ENCODE results near the gene GREB1L.
A peak's percentile ranks its signal among the peaks of the same experiment; 100 is the strongest.

GREB1L gene

DNA sequence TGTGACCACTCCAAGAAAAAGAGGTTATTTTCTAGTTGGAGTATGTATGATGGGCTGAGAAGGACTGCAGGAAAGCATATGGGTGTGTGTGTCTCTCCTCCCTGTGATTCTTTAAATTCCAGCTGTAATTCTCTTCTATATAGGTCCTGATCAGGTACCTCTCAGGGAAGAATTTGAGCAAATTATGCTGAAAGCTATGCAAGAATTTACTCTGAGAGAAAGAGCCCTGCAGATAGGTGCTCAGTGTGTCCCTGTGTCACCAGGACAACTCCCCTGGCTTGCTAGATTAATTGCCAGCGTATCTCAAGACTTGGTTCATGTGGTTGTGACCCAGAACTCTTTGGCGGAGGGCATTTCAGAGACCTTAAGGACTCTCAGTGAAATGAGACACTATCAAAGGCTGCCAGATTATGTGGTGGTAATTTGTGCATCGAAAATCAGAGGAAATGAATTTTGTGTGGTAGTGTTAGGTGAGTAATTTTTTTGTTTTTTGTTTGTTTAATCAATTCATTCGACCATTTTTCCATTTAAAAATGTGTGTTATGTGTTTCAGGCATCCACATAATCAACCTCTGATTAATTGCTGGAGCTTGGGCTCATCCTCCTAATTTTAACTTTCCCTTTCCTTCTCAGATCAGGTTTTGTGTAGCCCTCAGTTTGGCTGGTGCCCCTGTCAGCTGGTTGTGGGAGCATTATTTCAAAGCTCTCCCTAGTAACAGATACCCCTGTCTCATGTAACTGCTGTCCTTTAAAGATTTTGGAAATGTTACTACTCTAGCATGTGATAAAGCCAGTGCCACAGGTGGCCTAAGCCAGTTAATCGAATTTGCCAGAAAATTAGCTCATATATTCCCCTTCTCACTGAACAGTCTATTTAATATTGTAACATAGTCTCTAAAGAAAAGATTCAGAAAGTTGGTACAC, 207.6 kb downstream of the GREB1L start:
- POLR2A ChIA-PET, result no interaction called here
- Histone ChIP-seq H3K36me3 (ENCODE audit: control insufficient read depth in 4 of 4, insufficient read depth in 4 of 4, low read length in 3 of 4) (no peaks in the 10 kb centered on the region), H3K27me3 (replicated peaks in 2 of 5; ENCODE audit: control insufficient read depth in 4 of 5, insufficient read depth in 5 of 5, low read length in 4 of 5) (no peaks in the 10 kb centered on the region), H3K9me3 (ENCODE audit: control extremely low read depth in 1 of 5, control insufficient read depth in 4 of 5, insufficient read depth in 2 of 5, low read depth in 1 of 5, low read length in 4 of 5) (no peaks in the 10 kb centered on the region), H3K4me3 (ENCODE audit: control insufficient read depth in 1 of 7, extremely low read depth in 1 of 7, insufficient read depth in 4 of 7, low read depth in 2 of 7, low read length in 6 of 7) (no peak overlapping the region), H3K27ac (ENCODE audit: insufficient read depth in 1 of 2, low read depth in 1 of 2, low read length in 2 of 2, poor library complexity in 1 of 2, severe bottlenecking in 2 of 2) (no peak overlapping the region), H3K4me1 (ENCODE audit: control extremely low read depth in 1 of 4, control insufficient read depth in 4 of 4, insufficient read depth in 4 of 4, low read length in 3 of 4) (no peaks in the 10 kb centered on the region)
- WGBS (ENCODE audit: insufficient coverage), result 93% methylated on average over 3 of the region's 5 CpGs
- CTCF ChIA-PET, result interaction anchor here (1.0 kb wide), 1 partner anchor 255 kb away, joined by 4 read pairs; no protein-coding TSS in a partner anchor
- DNase-seq, result peak in 2 of 3 donors; percentile 7 to 11

GRCh38 chr18:21450503-21450902, 208.5 kb downstream of the GREB1L start:
- no peak for DNase-seq
- Histone ChIP-seq H3K4me1 (ENCODE audit: control extremely low read depth in 1 of 4, control insufficient read depth in 4 of 4, insufficient read depth in 4 of 4, low read length in 3 of 4) (no peaks in the 10 kb centered on the region), H3K9me3 (ENCODE audit: control extremely low read depth in 1 of 5, control insufficient read depth in 4 of 5, insufficient read depth in 2 of 5, low read depth in 1 of 5, low read length in 4 of 5) (no peaks in the 10 kb centered on the region), H3K27me3 (replicated peaks in 2 of 5; ENCODE audit: control insufficient read depth in 4 of 5, insufficient read depth in 5 of 5, low read length in 4 of 5) (no peaks in the 10 kb centered on the region), H3K36me3 (ENCODE audit: control insufficient read depth in 4 of 4, insufficient read depth in 4 of 4, low read length in 3 of 4) (no peaks in the 10 kb centered on the region), H3K4me3 (ENCODE audit: control insufficient read depth in 1 of 7, extremely low read depth in 1 of 7, insufficient read depth in 4 of 7, low read depth in 2 of 7, low read length in 6 of 7) (no peak overlapping the region), H3K27ac (ENCODE audit: insufficient read depth in 1 of 2, low read depth in 1 of 2, low read length in 2 of 2, poor library complexity in 1 of 2, severe bottlenecking in 2 of 2) (no peak overlapping the region)
- POLR2A ChIA-PET, result interaction anchor here (0.6 kb wide), 1 partner anchor 35 kb away, joined by 3 read pairs; no protein-coding TSS in a partner anchor
- CTCF ChIA-PET, result no interaction called here
- WGBS (ENCODE audit: insufficient coverage), result no CpG with 5 or more reads among the region's 2 CpGs

GRCh38 chr18:21450913-21451312, 208.9 kb downstream of the GREB1L start:
- WGBS (ENCODE audit: insufficient coverage), result no CpG with 5 or more reads among the region's 1 CpG
- H3K4me1 ChIP-seq (ENCODE audit: control extremely low read depth in 1 of 4, control insufficient read depth in 4 of 4, insufficient read depth in 4 of 4, low read length in 3 of 4), result no peaks in the 10 kb centered on the region
- POLR2A ChIA-PET, result interaction anchor here (0.6 kb wide), 1 partner anchor 36 kb away, joined by 3 read pairs; no protein-coding TSS in a partner anchor

DNA sequence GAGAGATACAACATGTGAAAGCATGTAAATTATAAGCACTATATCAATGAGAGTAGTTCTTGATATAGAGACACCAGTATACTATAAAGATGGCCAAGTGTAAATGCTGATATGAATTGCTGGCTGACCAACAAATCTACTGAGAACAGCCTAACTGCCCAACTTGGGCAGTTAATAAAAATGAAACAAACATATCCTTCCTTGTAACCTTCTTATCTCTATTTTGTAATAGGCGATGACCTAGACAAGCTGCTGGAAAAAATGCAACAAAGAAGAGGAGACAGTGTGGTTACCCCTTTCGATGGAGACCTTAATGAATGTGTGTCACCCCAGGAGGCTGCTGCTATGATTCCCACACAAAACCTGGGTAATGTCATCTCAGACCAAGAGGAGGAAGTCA, 209.8 kb downstream of the GREB1L start:
- POLR2A ChIA-PET, result no interaction called here
- Histone ChIP-seq H3K4me3 (ENCODE audit: control insufficient read depth in 1 of 7, extremely low read depth in 1 of 7, insufficient read depth in 4 of 7, low read depth in 2 of 7, low read length in 6 of 7) (no peak overlapping the region), H3K36me3 (ENCODE audit: control insufficient read depth in 4 of 4, insufficient read depth in 4 of 4, low read length in 3 of 4) (no peaks in the 10 kb centered on the region), H3K27ac (ENCODE audit: insufficient read depth in 1 of 2, low read depth in 1 of 2, low read length in 2 of 2, poor library complexity in 1 of 2, severe bottlenecking in 2 of 2) (no peak overlapping the region), H3K9me3 (ENCODE audit: control extremely low read depth in 1 of 5, control insufficient read depth in 4 of 5, insufficient read depth in 2 of 5, low read depth in 1 of 5, low read length in 4 of 5) (no peaks in the 10 kb centered on the region), H3K4me1 (ENCODE audit: control extremely low read depth in 1 of 4, control insufficient read depth in 4 of 4, insufficient read depth in 4 of 4, low read length in 3 of 4) (no peaks in the 10 kb centered on the region), H3K27me3 (replicated peaks in 2 of 5; ENCODE audit: control insufficient read depth in 4 of 5, insufficient read depth in 5 of 5, low read length in 4 of 5) (no peaks in the 10 kb centered on the region)
- no peak for DNase-seq
- 96% methylated on average over 2 of the region's 2 CpGs for WGBS (ENCODE audit: insufficient coverage)
- CTCF ChIA-PET, result interaction anchor here (1.0 kb wide), 1 partner anchor 8 kb away, joined by 3 read pairs; no protein-coding TSS in a partner anchor

More at GRCh38 chr18:21450913-21451312, 208.9 kb downstream of the GREB1L start:
- CTCF ChIA-PET, result no interaction called here
- Histone ChIP-seq H3K9me3 (ENCODE audit: control extremely low read depth in 1 of 5, control insufficient read depth in 4 of 5, insufficient read depth in 2 of 5, low read depth in 1 of 5, low read length in 4 of 5) (no peaks in the 10 kb centered on the region), H3K4me3 (ENCODE audit: control insufficient read depth in 1 of 7, extremely low read depth in 1 of 7, insufficient read depth in 4 of 7, low read depth in 2 of 7, low read length in 6 of 7) (no peak overlapping the region), H3K27me3 (replicated peaks in 2 of 5; ENCODE audit: control insufficient read depth in 4 of 5, insufficient read depth in 5 of 5, low read length in 4 of 5) (no peaks in the 10 kb centered on the region), H3K27ac (ENCODE audit: insufficient read depth in 1 of 2, low read depth in 1 of 2, low read length in 2 of 2, poor library complexity in 1 of 2, severe bottlenecking in 2 of 2) (no peak overlapping the region), H3K36me3 (ENCODE audit: control insufficient read depth in 4 of 4, insufficient read depth in 4 of 4, low read length in 3 of 4) (no peaks in the 10 kb centered on the region)
- DNase-seq, result no peak

- ChIA-PET CTCF (interaction anchor here (1.0 kb wide), 1 partner anchor 8 kb away, joined by 3 read pairs; no protein-coding TSS in a partner anchor), POLR2A (no interaction called here)
- Histone ChIP-seq H3K27ac (ENCODE audit: insufficient read depth in 1 of 2, low read depth in 1 of 2, low read length in 2 of 2, poor library complexity in 1 of 2, severe bottlenecking in 2 of 2) (no peak overlapping the region), H3K9me3 (ENCODE audit: control extremely low read depth in 1 of 5, control insufficient read depth in 4 of 5, insufficient read depth in 2 of 5, low read depth in 1 of 5, low read length in 4 of 5) (no peaks in the 10 kb centered on the region), H3K36me3 (ENCODE audit: control insufficient read depth in 4 of 4, insufficient read depth in 4 of 4, low read length in 3 of 4) (no peaks in the 10 kb centered on the region), H3K27me3 (replicated peaks in 2 of 5; ENCODE audit: control insufficient read depth in 4 of 5, insufficient read depth in 5 of 5, low read length in 4 of 5) (no peaks in the 10 kb centered on the region), H3K4me3 (ENCODE audit: control insufficient read depth in 1 of 7, extremely low read depth in 1 of 7, insufficient read depth in 4 of 7, low read depth in 2 of 7, low read length in 6 of 7) (no peak overlapping the region), H3K4me1 (ENCODE audit: control extremely low read depth in 1 of 4, control insufficient read depth in 4 of 4, insufficient read depth in 4 of 4, low read length in 3 of 4) (no peaks in the 10 kb centered on the region)
- DNase-seq, result no peak
- 100% methylated on average over 1 of the region's 2 CpGs for WGBS (ENCODE audit: insufficient coverage)
Observed at GRCh38 chr18:21452276-21452780, 210.3 kb downstream of the GREB1L start.

GRCh38 chr18:21452796-21453510, 210.9 kb downstream of the GREB1L start:
- Histone ChIP-seq H3K27me3 (replicated peaks in 2 of 5; ENCODE audit: control insufficient read depth in 4 of 5, insufficient read depth in 5 of 5, low read length in 4 of 5) (no peaks in the 10 kb centered on the region), H3K9me3 (ENCODE audit: control extremely low read depth in 1 of 5, control insufficient read depth in 4 of 5, insufficient read depth in 2 of 5, low read depth in 1 of 5, low read length in 4 of 5) (no peaks in the 10 kb centered on the region), H3K4me3 (ENCODE audit: control insufficient read depth in 1 of 7, extremely low read depth in 1 of 7, insufficient read depth in 4 of 7, low read depth in 2 of 7, low read length in 6 of 7) (no peak overlapping the region), H3K27ac (ENCODE audit: insufficient read depth in 1 of 2, low read depth in 1 of 2, low read length in 2 of 2, poor library complexity in 1 of 2, severe bottlenecking in 2 of 2) (no peak overlapping the region), H3K36me3 (ENCODE audit: control insufficient read depth in 4 of 4, insufficient read depth in 4 of 4, low read length in 3 of 4) (no peaks in the 10 kb centered on the region), H3K4me1 (ENCODE audit: control extremely low read depth in 1 of 4, control insufficient read depth in 4 of 4, insufficient read depth in 4 of 4, low read length in 3 of 4) (no peaks in the 10 kb centered on the region)
- POLR2A ChIA-PET, result no interaction called here
- CTCF ChIA-PET, result interaction anchor here (1.0 kb wide), 1 partner anchor 9 kb away, joined by 3 read pairs; no protein-coding TSS in a partner anchor
- DNase-seq, result no peak
- WGBS (ENCODE audit: insufficient coverage), result 89% methylated on average over 2 of the region's 4 CpGs
